H9 (cell line): ENCODE data around the gene TFRC. TPM values are rescaled to one million over a fixed set of nuclear protein-coding genes. Genes with fewer than 3 reads are reported as not detected.

Source experiments
- DNase-seq: peaks from one replicate; pipeline ENCODE4 v3.0.0-alpha.2; 2017
- H2AFZ ChIP-seq: one replicate; pipeline ENCODE4 v1.6.1; 2013; ENCODE audit warnings: mild to moderate bottlenecking, low read length, control low read depth, moderate library complexity
- H2AK5ac ChIP-seq: 2 replicates; pipeline ENCODE4 v1.6.1; 2013; ENCODE audit warnings: low read length, control low read depth, mixed read lengths; ENCODE audit not compliant: insufficient read length
- H2BK120ac ChIP-seq: one replicate; pipeline ENCODE4 v1.6.1; 2013; ENCODE audit warnings: low read depth, mild to moderate bottlenecking, low read length, control low read depth, inconsistent platforms; ENCODE audit not compliant: poor library complexity, severe bottlenecking
- H2BK12ac ChIP-seq: 2 replicates; pipeline ENCODE4 v1.6.1; 2013; ENCODE audit warnings: low read length, control low read depth, mixed read lengths, low read depth; ENCODE audit not compliant: insufficient read length
- H2BK15ac ChIP-seq: 2 replicates; pipeline ENCODE4 v1.6.1; 2013; ENCODE audit warnings: low read depth, low read length, control low read depth
- H2BK20ac ChIP-seq: one replicate; pipeline ENCODE4 v1.6.1; 2013; ENCODE audit warnings: low read depth, mild to moderate bottlenecking, low read length, control low read depth, inconsistent platforms; ENCODE audit not compliant: poor library complexity, severe bottlenecking
- H2BK5ac ChIP-seq: 2 replicates; pipeline ENCODE4 v1.6.1; 2013; ENCODE audit warnings: low read length, control low read depth, mixed read lengths; ENCODE audit not compliant: insufficient read length
- H3K14ac ChIP-seq: 2 replicates; pipeline ENCODE4 v1.6.1; 2013; ENCODE audit warnings: low read length, control low read depth; ENCODE audit not compliant: insufficient read depth
- H3K18ac ChIP-seq: 2 replicates; pipeline ENCODE4 v1.6.1; 2013; ENCODE audit warnings: low read depth, mild to moderate bottlenecking, mixed read lengths, low read length, control low read depth; ENCODE audit not compliant: insufficient read length
- H3K23ac ChIP-seq: 2 replicates; pipeline ENCODE4 v1.6.1; 2013; ENCODE audit warnings: low read length, control low read depth, mixed read lengths, low read depth; ENCODE audit not compliant: insufficient read length
- H3K23me2 ChIP-seq: 2 replicates; pipeline ENCODE4 v1.6.1; 2013; ENCODE audit warnings: low read depth, mild to moderate bottlenecking, mixed read lengths, low read length, control low read depth; ENCODE audit not compliant: insufficient read length, poor library complexity, severe bottlenecking
- H3K27ac ChIP-seq: 2 replicates; pipeline ENCODE4 v1.5.1; 2013; ENCODE audit warnings: low read length, control low read depth, mixed read lengths, low read depth; ENCODE audit not compliant: insufficient read length
- H3K27me3 ChIP-seq: 2 replicates; pipeline ENCODE4 v1.6.1; 2013; ENCODE audit warnings: low read length, control low read depth, inconsistent platforms; ENCODE audit not compliant: insufficient read depth
- H3K4ac ChIP-seq: 2 replicates; pipeline ENCODE4 v1.6.1; 2013; ENCODE audit warnings: low read depth, mild to moderate bottlenecking, control low read depth, inconsistent platforms, low read length, moderate library complexity
- H3K4me1 ChIP-seq: 2 replicates; pipeline ENCODE4 v1.6.1; 2013; ENCODE audit warnings: low read length, control low read depth, inconsistent platforms; ENCODE audit not compliant: insufficient read depth
- H3K4me2 ChIP-seq: 2 replicates; pipeline ENCODE4 v1.6.1; 2013; ENCODE audit warnings: low read length, control low read depth, mixed read lengths; ENCODE audit not compliant: insufficient read length, insufficient read depth
- H3K56ac ChIP-seq: 2 replicates; pipeline ENCODE4 v1.6.1; 2013; ENCODE audit warnings: low read depth, mild to moderate bottlenecking, mixed read lengths, low read length, control low read depth; ENCODE audit not compliant: insufficient read length
- H3K79me1 ChIP-seq: 2 replicates; pipeline ENCODE4 v1.6.1; 2013; ENCODE audit warnings: low read depth, mild to moderate bottlenecking, moderate library complexity, low read length, control low read depth, inconsistent platforms; ENCODE audit not compliant: insufficient read depth, poor library complexity, severe bottlenecking
- H3K79me2 ChIP-seq: 2 replicates; pipeline ENCODE4 v1.6.1; 2013; ENCODE audit warnings: low read length, control low read depth, inconsistent platforms; ENCODE audit not compliant: insufficient read depth
- H3K9ac ChIP-seq: 2 replicates; pipeline ENCODE4 v1.6.1; 2013; ENCODE audit warnings: low read length, control low read depth, mixed read lengths; ENCODE audit not compliant: insufficient read length; ENCODE audit errors: extremely low read depth
- H3K9me3 ChIP-seq: one replicate; pipeline ENCODE4 v1.6.1; 2013; ENCODE audit warnings: low read depth, low read length, inconsistent platforms; ENCODE audit not compliant: control insufficient read depth
- H3T11ph ChIP-seq: one replicate; pipeline ENCODE4 v1.6.1; 2013; ENCODE audit warnings: mild to moderate bottlenecking, low read length, control low read depth, inconsistent platforms
- H4K20me1 ChIP-seq: one replicate; pipeline ENCODE4 v1.6.1; 2013; ENCODE audit not compliant: control insufficient read depth, insufficient read length, insufficient read depth
- H4K5ac ChIP-seq: 2 replicates; pipeline ENCODE4 v1.6.1; 2013; ENCODE audit warnings: low read depth, mild to moderate bottlenecking, mixed read lengths, low read length, control low read depth; ENCODE audit not compliant: insufficient read length
- H4K8ac ChIP-seq: replicated peaks from 2 replicates; pipeline ENCODE4 v1.6.1; 2013; ENCODE audit warnings: low read length, control low read depth, mixed read lengths, low read depth; ENCODE audit not compliant: insufficient read length
- H4K91ac ChIP-seq: 2 replicates; pipeline ENCODE4 v1.6.1; 2013; ENCODE audit warnings: low read depth, mild to moderate bottlenecking, moderate library complexity, mixed read lengths, low read length, control low read depth; ENCODE audit not compliant: insufficient read length
- H3K27ac Mint-ChIP-seq, 3 experiments: 2 replicates in 2 of 3; 3 replicates in 1 of 3; pipeline ENCODE4 v1.8.0; 2020 to 2021; ENCODE audit warnings: mixed read lengths in 3 of 3, mild to moderate bottlenecking in 1 of 3, moderate library complexity in 1 of 3
- H3K27me3 Mint-ChIP-seq: 2 replicates; pipeline ENCODE4 v1.8.0; 2021; ENCODE audit warnings: low read depth, mild to moderate bottlenecking, moderate library complexity, mixed read lengths
- H3K36me3 Mint-ChIP-seq, 3 experiments: 2 replicates in 2 of 3; 3 replicates in 1 of 3; pipeline ENCODE4 v1.8.0; 2020 to 2021; ENCODE audit warnings: low read depth in 3 of 3, mixed read lengths in 3 of 3; ENCODE audit not compliant: insufficient read depth in 1 of 3
- H3K4me1 Mint-ChIP-seq, 2 experiments: 2 replicates each; pipeline ENCODE4 v1.8.0; 2020; ENCODE audit warnings: mixed read lengths in 2 of 2
- H3K4me3 Mint-ChIP-seq, 2 experiments: 2 replicates in 1 of 2; 3 replicates in 1 of 2; pipeline ENCODE4 v1.8.0; 2020 to 2021; ENCODE audit warnings: mild to moderate bottlenecking in 2 of 2, mixed read lengths in 2 of 2, moderate library complexity in 1 of 2
- H3K9me3 Mint-ChIP-seq, 2 experiments: 2 replicates in 1 of 2; 3 replicates in 1 of 2; pipeline ENCODE4 v1.8.0; 2020; ENCODE audit warnings: mild to moderate bottlenecking in 2 of 2, mixed read lengths in 2 of 2, moderate library complexity in 1 of 2
- WGBS: extraction: QIAGEN DNeasy Blood & Tissue Kit; methylation state at CpG from one replicate; pipeline ENCODE4 v1.1.7; 2013; ENCODE audit warnings: missing lambda C conversion rate, low lambda C conversion rate, mixed read lengths; ENCODE audit not compliant: insufficient read length; ENCODE audit errors: extremely low coverage; 5-methylcytosine and 5-hydroxymethylcytosine counted together
- total RNA-seq: library from RNA; stranded (reverse); gene quantifications from 2 replicates; pipeline ENCODE4 v1.2.1, GENCODE V29; 2021
- TF ChIP-seq, protein P1 (sequence below): fragments of 200-600 bp; sonication (generic); conservative IDR thresholded peaks from 3 replicates; pipeline ENCODE4 v1.8.0; 2021; ENCODE audit warnings: antibody characterized with exemption, mild to moderate bottlenecking

TFRC gene
- total RNA-seq, 1 experiment from 2014 or later, result 135 TPM

GRCh38 chr3:195999896-196000295, 82.0 kb downstream of the TFRC start:
- H2BK120ac ChIP-seq, result no peak overlapping the region
- H3K9me3 ChIP-seq, result peaks cover 9% of the 10 kb centered on the region
- H2AK5ac ChIP-seq, result no peak overlapping the region
- H3K18ac ChIP-seq, result no peak overlapping the region
- WGBS, result no CpG with 5 or more reads among the region's 8 CpGs
- no peak overlapping the region for H3K27ac ChIP-seq
- no peak overlapping the region for H3K4me3 Mint-ChIP-seq
- H3K79me1 ChIP-seq, result no peaks in the 10 kb centered on the region
- no peak overlapping the region for H4K91ac ChIP-seq
- H3K27ac Mint-ChIP-seq, result no peak overlapping the region
- peaks cover 12 to 15% of the 10 kb centered on the region in 2 experiments; a peak in 4 of 5 replicates for H3K9me3 Mint-ChIP-seq
- H4K5ac ChIP-seq, result no peak overlapping the region
- no peak overlapping the region for H2BK20ac ChIP-seq
- no peak overlapping the region for H3K4me2 ChIP-seq
- no peak overlapping the region for H3K9ac ChIP-seq
- H3T11ph ChIP-seq, result no peak overlapping the region
- H3K56ac ChIP-seq, result no peak overlapping the region
- no peak overlapping the region for H2BK12ac ChIP-seq
- peak; percentile 11 for DNase-seq
- H3K4me1 Mint-ChIP-seq, result no peaks in the 10 kb centered on the region
- no peak overlapping the region for H2BK15ac ChIP-seq
- no peak overlapping the region for H3K4ac ChIP-seq
- H3K27me3 ChIP-seq, result no peaks in the 10 kb centered on the region
- H4K8ac ChIP-seq, result no peak overlapping the region
- peaks cover 4 to 16% (median 10%) of the 10 kb centered on the region in 3 experiments; a peak in 6 of 7 replicates for H3K36me3 Mint-ChIP-seq
- no peak overlapping the region for H2AFZ ChIP-seq
- TF ChIP-seq, protein P1, sequence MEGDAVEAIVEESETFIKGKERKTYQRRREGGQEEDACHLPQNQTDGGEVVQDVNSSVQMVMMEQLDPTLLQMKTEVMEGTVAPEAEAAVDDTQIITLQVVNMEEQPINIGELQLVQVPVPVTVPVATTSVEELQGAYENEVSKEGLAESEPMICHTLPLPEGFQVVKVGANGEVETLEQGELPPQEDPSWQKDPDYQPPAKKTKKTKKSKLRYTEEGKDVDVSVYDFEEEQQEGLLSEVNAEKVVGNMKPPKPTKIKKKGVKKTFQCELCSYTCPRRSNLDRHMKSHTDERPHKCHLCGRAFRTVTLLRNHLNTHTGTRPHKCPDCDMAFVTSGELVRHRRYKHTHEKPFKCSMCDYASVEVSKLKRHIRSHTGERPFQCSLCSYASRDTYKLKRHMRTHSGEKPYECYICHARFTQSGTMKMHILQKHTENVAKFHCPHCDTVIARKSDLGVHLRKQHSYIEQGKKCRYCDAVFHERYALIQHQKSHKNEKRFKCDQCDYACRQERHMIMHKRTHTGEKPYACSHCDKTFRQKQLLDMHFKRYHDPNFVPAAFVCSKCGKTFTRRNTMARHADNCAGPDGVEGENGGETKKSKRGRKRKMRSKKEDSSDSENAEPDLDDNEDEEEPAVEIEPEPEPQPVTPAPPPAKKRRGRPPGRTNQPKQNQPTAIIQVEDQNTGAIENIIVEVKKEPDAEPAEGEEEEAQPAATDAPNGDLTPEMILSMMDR, result no peak
- H3K23ac ChIP-seq, result no peak overlapping the region
- H3K27me3 Mint-ChIP-seq, result peaks cover 28% of the 10 kb centered on the region
- no peak overlapping the region for H2BK5ac ChIP-seq
- no peaks in the 10 kb centered on the region for H3K79me2 ChIP-seq
- no peaks in the 10 kb centered on the region for H3K23me2 ChIP-seq
- no peak overlapping the region for H3K14ac ChIP-seq
- no peaks in the 10 kb centered on the region for H4K20me1 ChIP-seq
- no peaks in the 10 kb centered on the region for H3K4me1 ChIP-seq

Other genes with a start within 250 kb of the TFRC start
- gene TNK2, start 173.5 kb downstream of the TFRC start, total RNA-seq, result 34.5 and 35.3 TPM in 2 replicates
- gene ZDHHC19, start 129.3 kb upstream of the TFRC start, total RNA-seq, result 1.6 and 2.2 TPM in 2 replicates
- 5.6 and 6.5 TPM in 2 replicates for gene SLC51A, start 134.4 kb upstream of the TFRC start, total RNA-seq
- 30.9 and 31.6 TPM in 2 replicates for gene PCYT1A, start 205.6 kb upstream of the TFRC start, total RNA-seq
- gene DYNLT2B, start 236.2 kb upstream of the TFRC start, total RNA-seq, result 12.4 and 14.1 TPM in 2 replicates